ENCODE results near the gene HPS1. TPM values are rescaled to one million over a fixed set of nuclear protein-coding genes. Genes with fewer than 3 reads are reported as not detected.

Gene HPS1
- total RNA-seq, 1 donor from 2014 or later = 86.3 TPM

GRCh38 chr10:98405422-98405821, 41.3 kb downstream of the HPS1 start:
- DNase-seq (no peak), ATAC-seq (no peak)
- TF ChIP-seq, protein P1, sequence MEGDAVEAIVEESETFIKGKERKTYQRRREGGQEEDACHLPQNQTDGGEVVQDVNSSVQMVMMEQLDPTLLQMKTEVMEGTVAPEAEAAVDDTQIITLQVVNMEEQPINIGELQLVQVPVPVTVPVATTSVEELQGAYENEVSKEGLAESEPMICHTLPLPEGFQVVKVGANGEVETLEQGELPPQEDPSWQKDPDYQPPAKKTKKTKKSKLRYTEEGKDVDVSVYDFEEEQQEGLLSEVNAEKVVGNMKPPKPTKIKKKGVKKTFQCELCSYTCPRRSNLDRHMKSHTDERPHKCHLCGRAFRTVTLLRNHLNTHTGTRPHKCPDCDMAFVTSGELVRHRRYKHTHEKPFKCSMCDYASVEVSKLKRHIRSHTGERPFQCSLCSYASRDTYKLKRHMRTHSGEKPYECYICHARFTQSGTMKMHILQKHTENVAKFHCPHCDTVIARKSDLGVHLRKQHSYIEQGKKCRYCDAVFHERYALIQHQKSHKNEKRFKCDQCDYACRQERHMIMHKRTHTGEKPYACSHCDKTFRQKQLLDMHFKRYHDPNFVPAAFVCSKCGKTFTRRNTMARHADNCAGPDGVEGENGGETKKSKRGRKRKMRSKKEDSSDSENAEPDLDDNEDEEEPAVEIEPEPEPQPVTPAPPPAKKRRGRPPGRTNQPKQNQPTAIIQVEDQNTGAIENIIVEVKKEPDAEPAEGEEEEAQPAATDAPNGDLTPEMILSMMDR (IDR thresholded peaks at IDR 0.05) = no peak
- Histone ChIP-seq H3K4me1 (peaks cover 6% of the 10 kb centered on the region), H3K27ac (no peak overlapping the region), H3K36me3 (no peaks in the 10 kb centered on the region), H3K27me3 (ENCODE audit: low read depth) (no peaks in the 10 kb centered on the region), H3K4me3 (no peak overlapping the region), H3K9me3 (no peaks in the 10 kb centered on the region)
- intact Hi-C loops (cut with DNase I) = no loop called here

DNA sequence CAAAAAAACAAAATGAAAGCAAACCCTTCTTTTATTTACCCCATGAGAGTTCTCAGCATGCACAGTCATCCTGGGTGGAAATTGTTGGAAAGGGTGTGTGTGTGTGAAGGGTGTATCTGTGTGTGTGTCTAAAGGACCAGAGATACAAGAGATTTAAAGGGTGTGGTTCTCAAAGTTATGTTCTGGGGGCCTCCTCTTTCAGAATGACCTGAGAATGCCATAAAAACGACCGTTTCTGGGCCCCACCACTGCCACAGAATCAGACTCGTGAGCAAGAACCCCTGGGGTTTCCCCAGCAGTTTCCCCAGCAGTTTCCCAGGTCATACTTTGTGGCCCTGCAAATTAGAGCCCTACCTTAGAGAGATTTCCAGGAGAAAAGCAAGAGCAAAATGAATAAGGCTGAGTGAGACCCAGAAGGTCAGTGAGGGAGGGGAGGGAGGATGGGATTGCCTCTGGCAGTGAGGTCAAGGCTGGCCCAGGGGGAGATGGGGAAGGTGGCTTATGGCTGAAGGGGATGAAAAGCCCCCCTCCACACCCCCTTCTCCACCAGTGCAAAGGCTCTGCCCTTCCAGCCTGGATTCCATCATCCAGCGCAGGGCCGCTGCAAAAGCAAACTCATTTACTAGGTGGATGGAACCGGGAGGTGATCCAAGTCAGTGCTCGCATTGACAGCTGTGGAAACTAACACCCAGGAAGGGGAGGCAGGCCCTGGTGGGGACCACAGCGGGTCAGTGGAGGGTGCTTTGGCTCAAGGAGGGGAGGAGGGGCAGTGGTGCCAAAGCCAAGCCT, 42.0 kb downstream of the HPS1 start:
- Histone ChIP-seq H3K4me1 (peaks cover 6% of the 10 kb centered on the region), H3K36me3 (peaks cover 3% of the 10 kb centered on the region), H3K9me3 (no peaks in the 10 kb centered on the region), H3K27ac (no peak overlapping the region), H3K4me3 (no peak overlapping the region), H3K27me3 (ENCODE audit: low read depth) (no peaks in the 10 kb centered on the region)
- DNase-seq = no peak
- TF ChIP-seq, protein P1 (IDR thresholded peaks at IDR 0.05) = no peak
- intact Hi-C loops (cut with DNase I) = no loop called here
- no peak for ATAC-seq

DNA sequence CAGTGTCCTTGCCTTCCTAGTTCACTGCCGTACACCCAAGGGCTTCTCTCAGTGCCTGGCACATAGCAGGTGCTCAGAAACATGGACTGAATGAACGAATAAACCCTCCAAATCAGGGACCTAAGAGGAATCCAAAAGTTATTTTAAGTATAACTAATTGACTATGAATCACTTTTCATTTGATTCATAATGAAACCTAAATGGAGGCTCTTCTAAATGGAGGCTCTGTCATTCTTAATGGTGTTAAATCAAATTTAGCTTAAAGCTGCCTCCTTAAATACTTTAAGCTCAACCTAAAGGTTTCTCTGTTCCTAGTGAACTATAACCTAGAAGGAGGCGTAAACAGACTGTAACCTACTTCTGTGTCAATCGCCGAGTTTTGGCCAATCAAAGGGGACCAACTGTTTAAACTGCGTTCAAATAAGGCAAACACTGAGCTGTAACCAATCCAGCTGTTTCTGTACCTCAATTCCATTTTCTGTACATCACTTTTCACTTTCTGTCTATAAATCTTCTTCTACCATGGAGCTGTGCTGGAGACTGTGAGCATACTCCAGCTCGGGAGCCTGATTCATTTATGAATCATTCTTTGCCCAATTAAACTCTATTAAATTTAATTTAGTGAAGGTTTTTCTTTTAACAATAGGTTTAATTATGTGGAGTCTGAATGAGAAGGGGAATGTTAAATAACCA, 42.8 kb downstream of the HPS1 start:
- Histone ChIP-seq H3K27ac (no peak overlapping the region), H3K4me1 (peaks cover 6% of the 10 kb centered on the region), H3K4me3 (no peak overlapping the region), H3K27me3 (ENCODE audit: low read depth) (no peaks in the 10 kb centered on the region), H3K9me3 (no peaks in the 10 kb centered on the region), H3K36me3 (peaks cover 6% of the 10 kb centered on the region)
- TF ChIP-seq, protein P1 (IDR thresholded peaks at IDR 0.05) = no peak
- intact Hi-C loops (cut with DNase I) = no loop called here
- ATAC-seq (no peak), DNase-seq (no peak)

DNA sequence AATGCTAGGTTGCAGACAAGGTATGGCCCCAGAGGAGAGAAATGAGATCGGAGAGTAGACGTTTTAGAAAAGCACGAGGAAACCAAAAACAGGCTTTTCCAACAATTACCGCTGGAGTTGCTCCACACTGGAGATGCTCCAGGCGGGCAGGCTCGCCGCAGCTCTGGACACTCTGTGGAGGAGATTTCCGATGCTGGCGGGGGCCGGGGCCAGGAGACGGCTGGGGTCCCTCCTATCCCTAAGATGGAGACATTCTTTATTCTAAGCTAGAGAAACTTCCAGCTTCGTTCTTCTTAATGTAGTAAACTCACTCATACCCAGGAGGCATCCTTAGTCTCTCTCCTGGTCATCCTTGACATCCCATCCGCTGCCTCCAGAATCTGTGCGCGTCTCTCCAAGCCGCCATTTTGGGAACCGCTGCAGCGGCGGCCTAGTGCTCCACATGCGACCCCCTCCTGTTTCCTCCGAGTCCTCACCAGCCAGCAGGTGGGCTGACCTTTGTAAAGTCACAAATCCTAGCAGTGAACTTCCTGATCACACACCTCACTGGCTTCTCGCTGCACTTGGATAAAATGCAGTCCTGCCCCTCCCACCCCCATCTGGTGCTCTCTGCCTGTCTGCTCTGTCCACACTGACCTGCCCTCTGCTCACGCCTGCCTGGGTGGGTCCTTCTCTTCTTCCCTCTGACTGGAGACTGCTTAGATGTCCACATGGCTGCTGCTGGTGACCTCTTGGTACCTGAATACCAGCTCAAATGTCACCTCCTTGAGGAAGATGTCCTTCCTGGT, 43.6 kb downstream of the HPS1 start:
- no peaks in the 10 kb centered on the region for H3K9me3 ChIP-seq
- DNase-seq (no peak), ATAC-seq (no peak)
- peaks cover 6% of the 10 kb centered on the region for H3K36me3 ChIP-seq
- intact Hi-C loops (cut with DNase I) = no loop called here
- no peaks in the 10 kb centered on the region for H3K27me3 ChIP-seq (ENCODE audit: low read depth)
- TF ChIP-seq, protein P1 (IDR thresholded peaks at IDR 0.05) = no peak
- no peak overlapping the region for H3K27ac ChIP-seq
- H3K4me3 ChIP-seq = no peak overlapping the region
- peaks cover 6% of the 10 kb centered on the region for H3K4me1 ChIP-seq

DNA sequence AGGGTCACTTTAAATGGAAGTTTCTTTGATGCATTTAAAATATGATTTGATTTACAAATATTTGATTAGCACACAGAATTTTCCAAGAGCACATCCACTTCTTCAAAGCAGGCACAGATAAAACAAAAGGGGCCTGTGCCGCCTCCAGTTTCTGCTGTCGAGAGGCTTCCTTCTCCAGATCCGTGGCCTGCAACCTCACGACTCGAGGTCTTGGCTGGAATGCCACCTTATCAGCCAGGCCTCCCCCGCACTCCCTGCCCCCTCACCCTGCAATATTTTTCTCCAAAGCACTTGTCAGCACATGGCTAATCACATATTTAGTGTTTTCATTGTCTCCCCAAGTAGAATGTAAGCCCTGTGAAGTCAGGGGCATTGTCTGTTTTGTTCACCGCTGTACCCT, 44.3 kb downstream of the HPS1 start:
- peaks cover 6% of the 10 kb centered on the region for H3K4me1 ChIP-seq
- TF ChIP-seq, protein P1 (IDR thresholded peaks at IDR 0.05) = no peak
- no peak overlapping the region for H3K4me3 ChIP-seq
- no peak overlapping the region for H3K27ac ChIP-seq
- intact Hi-C loops (cut with DNase I) = no loop called here
- no peaks in the 10 kb centered on the region for H3K9me3 ChIP-seq
- H3K27me3 ChIP-seq (ENCODE audit: low read depth) = no peaks in the 10 kb centered on the region
- peaks cover 6% of the 10 kb centered on the region for H3K36me3 ChIP-seq
- no peak for DNase-seq
- ATAC-seq = no peak
